ENCODE data around the gene CAPG. TPM values are rescaled to one million over a fixed set of nuclear protein-coding genes. Genes with fewer than 3 reads are reported as not detected.

Gene CAPG
- total and polyA plus RNA-seq, 12 donors = 11.6 to 192 (median 41.4) TPM

DNA sequence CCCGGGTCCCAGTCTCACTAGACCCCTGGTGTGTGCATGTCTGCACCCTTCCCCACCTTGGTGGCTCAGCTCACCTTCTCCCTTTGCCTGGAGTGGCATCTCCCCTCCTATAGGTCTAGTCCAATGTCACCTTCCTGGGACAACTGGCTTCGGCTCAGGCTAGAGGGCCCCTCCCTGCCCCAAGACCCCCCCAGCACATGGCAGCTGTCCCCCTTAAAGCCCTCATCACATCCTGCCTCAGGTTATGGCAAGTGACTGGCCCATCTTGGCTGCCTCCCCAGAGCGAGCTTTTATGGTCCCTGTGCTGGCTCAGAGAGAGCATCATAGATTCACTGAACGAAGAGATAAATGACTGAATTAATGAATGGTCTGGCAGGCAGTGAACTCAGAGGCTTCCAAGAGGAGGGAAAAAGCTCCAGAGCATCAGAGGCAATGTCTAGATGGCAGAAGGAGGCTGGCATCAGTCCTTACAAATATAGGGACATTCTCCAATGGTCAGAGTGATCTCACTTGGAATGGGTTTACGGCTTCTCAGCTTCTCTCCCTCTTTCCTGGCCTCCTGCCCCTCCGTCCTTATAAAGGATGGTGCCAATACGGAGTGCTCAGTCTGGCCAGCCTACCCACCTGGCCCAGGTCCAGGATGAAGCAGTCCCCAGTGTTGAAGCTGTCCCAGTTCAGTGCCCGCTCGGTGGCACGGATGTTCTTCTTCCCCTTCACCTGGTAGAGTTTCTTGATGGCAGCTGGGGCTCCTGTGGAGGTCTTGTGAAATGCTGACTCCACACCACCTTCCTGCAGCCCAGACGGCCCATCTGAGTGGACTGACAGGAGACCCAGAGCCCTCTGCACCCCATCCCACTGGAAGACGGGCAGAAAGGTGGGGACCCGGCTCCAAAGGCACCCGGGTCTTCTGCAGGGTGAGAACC lies 9.4 kb downstream of the CAPG start:
- intact Hi-C loops (cut with DNase I) = no loop called here
- H3K4me1 ChIP-seq (replicated peaks in 1 of 2) = no peaks in the 10 kb centered on the region
- H3K27me3 ChIP-seq = no peaks in the 10 kb centered on the region
- TF ChIP-seq, protein P1, sequence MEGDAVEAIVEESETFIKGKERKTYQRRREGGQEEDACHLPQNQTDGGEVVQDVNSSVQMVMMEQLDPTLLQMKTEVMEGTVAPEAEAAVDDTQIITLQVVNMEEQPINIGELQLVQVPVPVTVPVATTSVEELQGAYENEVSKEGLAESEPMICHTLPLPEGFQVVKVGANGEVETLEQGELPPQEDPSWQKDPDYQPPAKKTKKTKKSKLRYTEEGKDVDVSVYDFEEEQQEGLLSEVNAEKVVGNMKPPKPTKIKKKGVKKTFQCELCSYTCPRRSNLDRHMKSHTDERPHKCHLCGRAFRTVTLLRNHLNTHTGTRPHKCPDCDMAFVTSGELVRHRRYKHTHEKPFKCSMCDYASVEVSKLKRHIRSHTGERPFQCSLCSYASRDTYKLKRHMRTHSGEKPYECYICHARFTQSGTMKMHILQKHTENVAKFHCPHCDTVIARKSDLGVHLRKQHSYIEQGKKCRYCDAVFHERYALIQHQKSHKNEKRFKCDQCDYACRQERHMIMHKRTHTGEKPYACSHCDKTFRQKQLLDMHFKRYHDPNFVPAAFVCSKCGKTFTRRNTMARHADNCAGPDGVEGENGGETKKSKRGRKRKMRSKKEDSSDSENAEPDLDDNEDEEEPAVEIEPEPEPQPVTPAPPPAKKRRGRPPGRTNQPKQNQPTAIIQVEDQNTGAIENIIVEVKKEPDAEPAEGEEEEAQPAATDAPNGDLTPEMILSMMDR (IDR thresholded peaks at IDR 0.05) = no peak
- no peak for TF ChIP-seq POLR2A (IDR thresholded peaks at IDR 0.05)
- no peak overlapping the region for H3K27ac ChIP-seq
- no peak for DNase-seq
- H3K4me3 ChIP-seq = no peak overlapping the region
- H3K36me3 ChIP-seq (replicated peaks in 1 of 2) = no peaks in the 10 kb centered on the region
- 78 to 85% (median 84%) methylated on average over 13 to 14 of the region's 14 CpGs for WGBS, 4 donors
- no peaks in the 10 kb centered on the region for H3K9me3 ChIP-seq (replicated peaks in 1 of 3)

DNA sequence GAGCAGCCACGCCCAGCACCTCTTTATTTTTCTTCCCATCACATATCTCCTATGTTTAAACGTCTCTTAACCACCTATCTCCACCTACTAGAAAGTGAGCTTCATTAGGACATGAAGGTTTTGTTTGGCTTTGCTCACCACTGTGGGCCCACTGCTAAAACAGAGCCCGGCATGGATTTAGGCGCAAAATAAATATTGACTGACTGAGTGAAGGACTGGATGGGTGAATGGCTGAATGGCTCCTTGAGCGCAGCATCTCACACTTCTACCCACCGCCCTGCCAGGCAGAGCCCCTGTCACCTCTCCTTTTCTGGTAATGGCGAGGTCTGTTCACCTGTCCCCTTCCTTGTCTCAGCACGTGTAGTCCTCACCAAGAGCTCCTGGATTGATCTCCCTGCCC lies 10.1 kb downstream of the CAPG start:
- no peak overlapping the region for H3K4me3 ChIP-seq
- no peak for DNase-seq
- no peak overlapping the region for H3K27ac ChIP-seq
- no peaks in the 10 kb centered on the region for H3K9me3 ChIP-seq (replicated peaks in 1 of 3)
- no peaks in the 10 kb centered on the region for H3K27me3 ChIP-seq
- TF ChIP-seq, protein P1 (IDR thresholded peaks at IDR 0.05) = no peak
- no peak for TF ChIP-seq POLR2A (IDR thresholded peaks at IDR 0.05)
- intact Hi-C loops (cut with DNase I) = no loop called here
- H3K4me1 ChIP-seq (replicated peaks in 1 of 2) = peaks cover 0 to 1% of the 10 kb centered on the region in 2 donors
- 85 to 94% (median 91%) methylated on average over 8 of the region's 8 CpGs for WGBS, 4 donors
- H3K36me3 ChIP-seq (replicated peaks in 1 of 2) = no peaks in the 10 kb centered on the region

GRCh38 chr2:85399183-85399455 lies 11.0 kb downstream of the CAPG start:
- H3K9me3 ChIP-seq (replicated peaks in 1 of 3) = no peaks in the 10 kb centered on the region
- no peak for DNase-seq
- H3K4me1 ChIP-seq (replicated peaks in 1 of 2) = peaks cover 0 to 9% of the 10 kb centered on the region in 2 donors
- TF ChIP-seq POLR2A (IDR thresholded peaks at IDR 0.05) = no peak
- TF ChIP-seq, protein P1 (IDR thresholded peaks at IDR 0.05) = no peak
- WGBS, 4 donors = 80 to 96% (median 94%) methylated on average over 3 to 8 of the region's 8 CpGs
- no peaks in the 10 kb centered on the region for H3K27me3 ChIP-seq
- H3K4me3 ChIP-seq = no peak overlapping the region
- intact Hi-C loops (cut with DNase I) = no loop called here
- H3K27ac ChIP-seq = no peak overlapping the region
- H3K36me3 ChIP-seq (replicated peaks in 1 of 2) = no peaks in the 10 kb centered on the region

- Histone ChIP-seq H3K9me3 (replicated peaks in 1 of 3) (no peaks in the 10 kb centered on the region), H3K27me3 (no peaks in the 10 kb centered on the region), H3K4me1 (replicated peaks in 1 of 2) (peaks cover 3 to 9% of the 10 kb centered on the region in 2 donors), H3K36me3 (replicated peaks in 1 of 2) (no peaks in the 10 kb centered on the region), H3K4me3 (no peak overlapping the region), H3K27ac (no peak overlapping the region)
- intact Hi-C loops (cut with DNase I) = no loop called here
- no peak for DNase-seq
- TF ChIP-seq, protein P1 (IDR thresholded peaks at IDR 0.05) = no peak
- TF ChIP-seq POLR2A (IDR thresholded peaks at IDR 0.05) = no peak
- WGBS, 4 donors = 90 to 96% (median 92%) methylated on average over 4 to 8 of the region's 8 CpGs
These were observed 11.6 kb downstream of the CAPG start for GRCh38 chr2:85398426-85399182.

All from adrenal gland (tissue), 12 donors.